Spleen (tissue), 11 donors: Measurements from ENCODE around the gene TMEM207. TPM values are rescaled to one million over a fixed set of nuclear protein-coding genes. Genes with fewer than 3 reads are reported as not detected.

Experiments
- DNase-seq: peaks from one replicate; pipeline ENCODE4 v3.0.0-alpha.2; 2020
- H3K27ac ChIP-seq, 8 donors: fragments of 200-600 bp; sonication (generic) in 7 of 8; 1 replicate in 4 of 8; 2 replicates in 4 of 8; pipeline versions ENCODE4 v1.5.0 to v1.8.0; 2016 to 2021; ENCODE audit warnings: inconsistent platforms in 4 of 8, mild to moderate bottlenecking in 4 of 8, moderate library complexity in 1 of 8
- H3K27me3 ChIP-seq, 7 donors: fragments of 200-600 bp; sonication (generic) in 6 of 7; replicated peaks in 1 of 7; 1 replicate in 4 of 7; 2 replicates in 3 of 7; pipeline versions ENCODE4 v1.5.0 to v1.8.0; 2016 to 2021; ENCODE audit warnings: inconsistent platforms in 3 of 7, mild to moderate bottlenecking in 1 of 7
- H3K36me3 ChIP-seq, 6 donors: fragments of 200-600 bp; sonication (generic) in 5 of 6; 1 replicate in 4 of 6; 2 replicates in 2 of 6; pipeline versions ENCODE4 v1.5.0 to v1.8.0; 2016 to 2021; ENCODE audit warnings: inconsistent platforms in 2 of 6
- H3K4me1 ChIP-seq, 6 donors: fragments of 200-600 bp; sonication (generic) in 5 of 6; 1 replicate in 3 of 6; 2 replicates in 3 of 6; pipeline versions ENCODE4 v1.5.0 to v1.8.0; 2016 to 2021; ENCODE audit warnings: inconsistent platforms in 3 of 6
- H3K4me3 ChIP-seq, 8 donors: fragments of 200-600 bp; sonication (generic) in 7 of 8; 1 replicate in 4 of 8; 2 replicates in 4 of 8; pipeline versions ENCODE4 v1.5.0 to v1.8.0; 2016 to 2021; ENCODE audit warnings: inconsistent platforms in 4 of 8, mild to moderate bottlenecking in 4 of 8, moderate library complexity in 2 of 8
- H3K9me3 ChIP-seq, 8 donors: fragments of 200-600 bp; sonication (generic) in 7 of 8; 1 replicate in 4 of 8; 2 replicates in 4 of 8; pipeline versions ENCODE4 v1.5.0 to v1.8.0; 2016 to 2021; ENCODE audit warnings: inconsistent platforms in 4 of 8
- CTCF ChIP-seq, 11 experiments: fragments of 200-600 bp in 7 of 11; fragments of 450-650 bp in 4 of 11; sonication (generic) in 4 of 11; IDR thresholded peaks in 8 of 11; conservative IDR thresholded peaks in 3 of 11; 1 replicate in 7 of 11; 2 replicates in 4 of 11; pipeline versions ENCODE4 v1.4.0 to v1.8.0; 2016 to 2021; ENCODE audit warnings: antibody characterized with exemption in 11 of 11, inconsistent platforms in 4 of 11, mild to moderate bottlenecking in 1 of 11
- POLR2A ChIP-seq, 3 donors: fragments of 450-650 bp; IDR thresholded peaks; one replicate each; pipeline ENCODE4 v1.5.1; 2017; ENCODE audit warnings: antibody characterized with exemption in 3 of 3, mild to moderate bottlenecking in 1 of 3
- POLR2AphosphoS5 ChIP-seq, 3 donors: sonication (generic); formaldehyde crosslinking; IDR thresholded peaks; one replicate each; pipeline ENCODE4 v1.5.1; 2017; ENCODE audit warnings: antibody characterized with exemption in 3 of 3
- WGBS, 5 donors: extraction: QIAGEN DNeasy Blood & Tissue Kit in 3 of 5; methylation state at CpG; one replicate each; pipeline versions ENCODE4 v1.1.5 to v1.1.7; 2013 to 2018; 5-methylcytosine and 5-hydroxymethylcytosine counted together
- intact Hi-C: fragments of 100-400 bp; cut with DNase I; formaldehyde crosslinking; loops from one replicate; pipeline ENCODE4 v1.15.0; 2023; ENCODE audit warnings: low total_unique reads
- polyA plus RNA-seq, 3 donors: library from polyadenylated mRNA; stranded (reverse); fragments of 200-250 nt; gene quantifications; one replicate each; pipeline ENCODE4 v1.2.1, GENCODE V29; 2013
- total RNA-seq, 7 donors: library from RNA; depleted of rRNA in 3 of 7; stranded (reverse); fragments of >200 nt in 3 of 7; fragmentation: NEBNext Ultra II Directional in 4 of 7; extraction: Animal tissue kit (Norgen Biotek cat#: 25700) in 4 of 7; gene quantifications; one replicate each; pipeline versions ENCODE4 v1.1.0 to v1.2.1, GENCODE V29; 2016 to 2021
- donor health status: healthy with polysubstance abuse.
- donor health status: DM: no; HTN: no; CAD: no; lungs with moderate emphysema.
- donor health status: DM: no; HTN: no; CAD: no.
- donor health status: Bipolar disorder and iron deficiency.
- donor health status: healthy.
- donor health status: DM: no; HTN: no; CAD: no.
- donor health status: DM: yes; HTN: yes; CAD: no.

The TMEM207 gene
- total and polyA plus RNA-seq, 10 donors: not detected

DNA sequence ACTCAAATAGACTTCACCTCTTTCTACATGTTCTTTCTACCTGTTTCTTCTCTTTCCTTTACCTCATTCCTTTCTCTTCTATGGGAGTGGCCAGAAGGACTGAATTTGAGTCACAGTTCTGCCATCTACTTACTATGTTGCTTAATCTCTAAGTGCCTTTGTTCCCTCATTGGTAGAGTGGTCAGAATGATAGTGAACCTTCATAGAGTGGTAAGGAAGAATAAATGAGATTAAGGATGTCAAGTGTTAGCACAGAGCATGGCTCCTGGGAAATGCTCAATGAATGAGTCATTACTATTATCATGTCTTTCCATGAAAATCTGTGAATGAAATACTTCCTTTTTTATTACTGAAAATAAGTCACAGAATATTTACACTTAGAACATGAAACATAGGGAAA is 17.5 kb downstream of the TMEM207 start:
- no peak overlapping the region for H3K4me3 ChIP-seq
- no peak overlapping the region for H3K27ac ChIP-seq
- no peak for DNase-seq
- no peaks in the 10 kb centered on the region for H3K9me3 ChIP-seq
- H3K36me3 ChIP-seq: no peaks in the 10 kb centered on the region
- no peaks in the 10 kb centered on the region for H3K4me1 ChIP-seq
- H3K27me3 ChIP-seq: peaks cover 0 to 8% (median 0%) of the 10 kb centered on the region in 7 donors
- intact Hi-C loops: no loop called here
- TF ChIP-seq POLR2A (IDR thresholded peaks at IDR 0.05) (no peak), POLR2AphosphoS5 (IDR thresholded peaks at IDR 0.05) (no peak), CTCF (IDR thresholded peaks at IDR 0.05 in 8 of 11, conservative IDR thresholded peaks at IDR 0.05 in 3 of 11) (no peak)

- intact Hi-C loops: no loop called here
- no peak overlapping the region for H3K4me3 ChIP-seq
- H3K9me3 ChIP-seq: no peaks in the 10 kb centered on the region
- no peaks in the 10 kb centered on the region for H3K4me1 ChIP-seq
- H3K36me3 ChIP-seq: no peaks in the 10 kb centered on the region
- TF ChIP-seq POLR2A (IDR thresholded peaks at IDR 0.05) (no peak), CTCF (IDR thresholded peaks at IDR 0.05 in 8 of 11, conservative IDR thresholded peaks at IDR 0.05 in 3 of 11) (no peak), POLR2AphosphoS5 (IDR thresholded peaks at IDR 0.05) (no peak)
- peaks cover 0 to 6% (median 0%) of the 10 kb centered on the region in 7 donors for H3K27me3 ChIP-seq
- no peak for DNase-seq
- H3K27ac ChIP-seq: no peak overlapping the region
- 72 to 82% (median 73%) methylated on average over 2 of the region's 2 CpGs for WGBS, 5 donors
Measured at GRCh38 chr3:190430906-190431305, 18.8 kb downstream of the TMEM207 start.

- 85 to 94% (median 93%) methylated on average over 2 of the region's 2 CpGs for WGBS, 5 donors
- no peak for DNase-seq
- no peak overlapping the region for H3K4me3 ChIP-seq
- H3K27me3 ChIP-seq: no peaks in the 10 kb centered on the region
- H3K4me1 ChIP-seq: peaks cover 0 to 4% (median 0%) of the 10 kb centered on the region in 6 donors
- no peaks in the 10 kb centered on the region for H3K9me3 ChIP-seq
- no peak overlapping the region for H3K27ac ChIP-seq
- TF ChIP-seq CTCF (IDR thresholded peaks at IDR 0.05 in 8 of 11, conservative IDR thresholded peaks at IDR 0.05 in 3 of 11): no peak
- no peak for TF ChIP-seq POLR2A (IDR thresholded peaks at IDR 0.05)
- TF ChIP-seq POLR2AphosphoS5 (IDR thresholded peaks at IDR 0.05): no peak
- H3K36me3 ChIP-seq: no peaks in the 10 kb centered on the region
- intact Hi-C loops: loop anchor here (10.0 kb wide), 1 partner anchor 205 kb away; no protein-coding TSS in a partner anchor
Measured at GRCh38 chr3:190429681-190430080, 20.0 kb downstream of the TMEM207 start.

DNA sequence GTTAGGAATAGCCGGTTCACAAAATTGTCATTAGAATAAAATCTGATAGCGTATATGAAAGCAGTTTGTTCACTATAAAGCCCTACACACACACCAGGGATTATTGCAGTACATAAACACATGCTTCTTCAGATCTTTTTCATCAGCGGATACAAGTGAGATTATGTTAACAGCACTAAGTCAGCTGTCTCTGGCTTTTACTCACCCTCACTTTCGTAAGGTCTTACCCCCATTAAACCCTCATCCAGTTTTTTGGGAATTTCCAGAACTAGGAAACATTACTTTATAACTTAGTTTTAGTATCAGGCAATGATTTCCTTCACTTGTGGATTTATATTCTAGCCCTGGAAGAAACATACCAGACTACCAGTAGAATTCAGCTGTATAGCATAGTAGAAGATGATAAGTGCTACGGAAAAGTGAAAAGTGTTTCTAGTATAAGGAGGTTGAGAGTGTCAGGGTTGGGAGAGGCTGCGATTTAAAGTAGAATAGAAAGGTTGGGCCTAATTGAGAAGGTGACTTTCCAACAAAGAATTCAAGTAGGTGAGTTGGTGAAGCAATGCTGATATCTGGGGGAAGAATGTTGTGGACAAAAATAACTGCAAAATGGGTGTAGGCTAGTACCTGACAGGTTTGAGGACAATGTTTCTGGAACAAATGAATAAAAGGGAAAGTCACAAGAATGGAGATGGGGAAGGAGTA is 22.7 kb downstream of the TMEM207 start:
- no peaks in the 10 kb centered on the region for H3K36me3 ChIP-seq
- 70 to 96% (median 86%) methylated on average over 6 of the region's 6 CpGs for WGBS, 5 donors
- H3K27me3 ChIP-seq: no peaks in the 10 kb centered on the region
- intact Hi-C loops: loop anchor here (10.0 kb wide), 1 partner anchor 202 kb away; no protein-coding TSS in a partner anchor
- no peak for DNase-seq
- H3K4me3 ChIP-seq: no peak overlapping the region
- H3K4me1 ChIP-seq: peaks cover 0 to 8% (median 0%) of the 10 kb centered on the region in 6 donors
- H3K27ac ChIP-seq: no peak overlapping the region
- TF ChIP-seq CTCF (IDR thresholded peaks at IDR 0.05 in 8 of 11, conservative IDR thresholded peaks at IDR 0.05 in 3 of 11): no peak
- TF ChIP-seq POLR2AphosphoS5 (IDR thresholded peaks at IDR 0.05): no peak
- no peak for TF ChIP-seq POLR2A (IDR thresholded peaks at IDR 0.05)
- H3K9me3 ChIP-seq: no peaks in the 10 kb centered on the region
